H1 (cell line): ENCODE data around the gene ATPAF1. TPM values are rescaled to one million over a fixed set of nuclear protein-coding genes. Genes with fewer than 3 reads are reported as not detected.

Experiments
- CTCF ChIA-PET: fragments of 300-600 bp; sonication (Branson Sonifier 250); formaldehyde crosslinking; loops from one replicate; lab custom pipeline; 2021; ENCODE audit not compliant: partially characterized antibody; lab: Charles Lee
- POLR2A ChIA-PET: fragments of 300-600 bp; sonication (Branson Sonifier 250); formaldehyde crosslinking; loops from one replicate; lab custom pipeline; 2021; ENCODE audit warnings: inconsistent platforms; ENCODE audit not compliant: partially characterized antibody; lab: Charles Lee
- DNase-seq, 2 experiments: peaks; one replicate each; pipeline versions ENCODE4 v3.0.0 to v3.0.0-alpha.2; 2010 to 2022; ENCODE audit warnings: low spot score in 2 of 2, low read depth in 1 of 2, mixed read lengths in 1 of 2
- FAIRE-seq: peaks from 2 replicates; lab custom pipeline; 2011; peaks lifted over from hg19 to GRCh38; lab: Jason Lieb, UNC
- H2AFZ ChIP-seq: 2 replicates; pipeline ENCODE4 v1.8.1; 2012; ENCODE audit warnings: low read length, inconsistent platforms
- H2AK5ac ChIP-seq: 2 replicates; pipeline ENCODE4 v1.6.1; 2013; ENCODE audit warnings: low read depth, low read length
- H2BK120ac ChIP-seq: replicated peaks from 2 replicates; pipeline ENCODE3; 2013; ENCODE audit warnings: low read depth, low read length, inconsistent platforms
- H2BK12ac ChIP-seq: 2 replicates; pipeline ENCODE4 v1.6.1; 2013; ENCODE audit warnings: low read depth, low read length
- H2BK15ac ChIP-seq: 2 replicates; pipeline ENCODE4 v1.6.1; 2013; ENCODE audit warnings: low read length
- H2BK20ac ChIP-seq: 2 replicates; pipeline ENCODE4 v1.6.1; 2013; ENCODE audit warnings: low read length
- H2BK5ac ChIP-seq: 2 replicates; pipeline ENCODE4 v1.6.1; 2013; ENCODE audit warnings: low read depth, low read length
- H3K14ac ChIP-seq: 2 replicates; pipeline ENCODE4 v1.6.1; 2013; ENCODE audit warnings: inconsistent platforms; ENCODE audit not compliant: insufficient read length
- H3K18ac ChIP-seq: 2 replicates; pipeline ENCODE4 v1.6.1; 2013; ENCODE audit warnings: low read length; ENCODE audit errors: extremely low read depth
- H3K23ac ChIP-seq: 2 replicates; pipeline ENCODE4 v1.6.1; 2013; ENCODE audit warnings: inconsistent platforms; ENCODE audit not compliant: insufficient read length
- H3K23me2 ChIP-seq: 2 replicates; pipeline ENCODE4 v1.6.1; 2013; ENCODE audit warnings: low read depth, low read length
- H3K27ac ChIP-seq: 2 replicates; pipeline ENCODE4 v1.6.1; 2011; ENCODE audit warnings: low read depth, low read length, inconsistent platforms
- H3K27me3 ChIP-seq, 4 experiments: replicated peaks in 1 of 4; 1 replicate in 1 of 4; 2 replicates in 3 of 4; pipeline versions ENCODE4 v1.6.1 to v1.8.1; 2011 to 2013; ENCODE audit warnings: low read length in 3 of 4, mild to moderate bottlenecking in 3 of 4, inconsistent platforms in 2 of 4, mixed read lengths in 2 of 4, moderate library complexity in 1 of 4; ENCODE audit not compliant: control insufficient read depth in 3 of 4, insufficient read depth in 3 of 4; ENCODE audit errors: extremely low read depth in 1 of 4
- H3K36me3 ChIP-seq, 4 experiments: 2 replicates each; pipeline versions ENCODE4 v1.6.1 to v1.8.1; 2011 to 2013; ENCODE audit warnings: mild to moderate bottlenecking in 4 of 4, low read length in 3 of 4, moderate library complexity in 2 of 4, control low read depth in 1 of 4, inconsistent platforms in 1 of 4; ENCODE audit not compliant: insufficient read depth in 4 of 4, control insufficient read depth in 2 of 4
- H3K4ac ChIP-seq: replicated peaks from 2 replicates; pipeline ENCODE3; 2013; ENCODE audit warnings: low read length, low read depth, mixed read lengths, inconsistent platforms; ENCODE audit not compliant: insufficient read length
- H3K4me1 ChIP-seq, 4 experiments: replicated peaks in 1 of 4; 1 replicate in 1 of 4; 2 replicates in 3 of 4; pipeline versions ENCODE4 v1.6.1 to v1.8.1; 2011 to 2013; ENCODE audit warnings: low read length in 3 of 4, inconsistent platforms in 2 of 4, mixed read lengths in 1 of 4; ENCODE audit not compliant: insufficient read depth in 4 of 4, control insufficient read depth in 3 of 4
- H3K4me2 ChIP-seq, 2 experiments: 2 replicates each; pipeline versions ENCODE4 v1.6.1 to v1.8.1; 2011 to 2013; ENCODE audit warnings: low read depth in 2 of 2, low read length in 2 of 2, control low read depth in 1 of 2, inconsistent platforms in 1 of 2, mild to moderate bottlenecking in 1 of 2; ENCODE audit not compliant: insufficient read depth in 1 of 2
- H3K4me3 ChIP-seq, 4 experiments: fragments of 200-600, 300-600 bp in 1 of 4; sonication (generic), shearing (Covaris generic), sonication (Bioruptor Twin) in 1 of 4; 2 replicates each; pipeline versions ENCODE4 v1.5.1 to v1.8.1; 2011 to 2016; ENCODE audit warnings: low read length in 4 of 4, low read depth in 3 of 4, control low read depth in 2 of 4, inconsistent platforms in 2 of 4, mild to moderate bottlenecking in 2 of 4, mixed read lengths in 1 of 4, moderate library complexity in 1 of 4; ENCODE audit not compliant: insufficient read depth in 2 of 4; ENCODE audit errors: extremely low read depth in 1 of 4
- H3K56ac ChIP-seq: replicated peaks from 2 replicates; pipeline ENCODE3; 2013; ENCODE audit warnings: low read depth, mild to moderate bottlenecking, mixed read lengths, low read length, inconsistent platforms; ENCODE audit not compliant: insufficient read length
- H3K79me1 ChIP-seq: 2 replicates; pipeline ENCODE4 v1.6.1; 2013; ENCODE audit warnings: low read depth, low read length, control low read depth
- H3K79me2 ChIP-seq, 2 experiments: 2 replicates each; pipeline versions ENCODE4 v1.6.1 to v1.8.1; 2012 to 2013; ENCODE audit warnings: low read length in 2 of 2, mild to moderate bottlenecking in 2 of 2, inconsistent platforms in 1 of 2; ENCODE audit not compliant: insufficient read depth in 2 of 2, control insufficient read depth in 1 of 2
- H3K9ac ChIP-seq, 4 experiments: replicated peaks in 1 of 4; 1 replicate in 1 of 4; 2 replicates in 3 of 4; pipeline versions ENCODE4 v1.6.1 to v1.8.1; 2011 to 2013; ENCODE audit warnings: low read depth in 3 of 4, low read length in 3 of 4, control low read depth in 2 of 4, mild to moderate bottlenecking in 2 of 4, moderate library complexity in 2 of 4, inconsistent platforms in 1 of 4; ENCODE audit errors: extremely low read depth in 1 of 4
- H3K9me3 ChIP-seq, 2 experiments: 2 replicates each; pipeline versions ENCODE4 v1.6.1 to v1.8.1; 2012 to 2013; ENCODE audit warnings: mild to moderate bottlenecking in 2 of 2, moderate library complexity in 2 of 2, control low read depth in 1 of 2, inconsistent platforms in 1 of 2, low read depth in 1 of 2, low read length in 1 of 2, mixed read lengths in 1 of 2; ENCODE audit not compliant: insufficient read depth in 2 of 2
- H4K20me1 ChIP-seq, 2 experiments: replicated peaks in 1 of 2; 2 replicates each; pipeline versions ENCODE3 to v1.8.1; 2011 to 2013; ENCODE audit warnings: inconsistent platforms in 2 of 2, low read length in 2 of 2, mild to moderate bottlenecking in 1 of 2; ENCODE audit not compliant: insufficient read depth in 2 of 2, control insufficient read depth in 1 of 2
- H4K5ac ChIP-seq: 2 replicates; pipeline ENCODE4 v1.6.1; 2013; ENCODE audit warnings: low read length, low read depth, mixed read lengths, inconsistent platforms; ENCODE audit not compliant: insufficient read length
- H4K8ac ChIP-seq: 2 replicates; pipeline ENCODE4 v1.8.0; 2013; ENCODE audit warnings: mild to moderate bottlenecking, moderate library complexity, low read length, inconsistent platforms; ENCODE audit not compliant: insufficient read depth; ENCODE audit errors: extremely low read depth
- H4K91ac ChIP-seq: replicated peaks from 2 replicates; pipeline ENCODE3; 2013; ENCODE audit warnings: low read length, mixed read lengths, inconsistent platforms; ENCODE audit not compliant: insufficient read length
- JUN ChIP-seq: IDR thresholded peaks from 2 replicates; pipeline ENCODE4 v1.6.1; 2011; ENCODE audit warnings: low read depth, mild to moderate bottlenecking, improper control_type of control experiment, low read length
- RBBP5 ChIP-seq: IDR thresholded peaks from 2 replicates; pipeline ENCODE4 v1.7.1; 2012; ENCODE audit warnings: low read depth, mild to moderate bottlenecking, inconsistent platforms, low read length, moderate library complexity, borderline replicate concordance
- RNF2 ChIP-seq: fragments of 200-900, 300-1000 bp; sonication (generic); IDR thresholded peaks from 2 replicates; pipeline ENCODE4 v1.7.1; 2016; ENCODE audit warnings: borderline replicate concordance, low read depth, mild to moderate bottlenecking, antibody characterized with exemption, low read length; ENCODE audit not compliant: poor library complexity, severe bottlenecking; ENCODE audit errors: missing control alignments
- SIN3A ChIP-seq, 2 experiments: IDR thresholded peaks in 1 of 2; conservative IDR thresholded peaks in 1 of 2; 2 replicates each; pipeline ENCODE4 v1.6.1; 2011 to 2012; ENCODE audit warnings: low read length in 2 of 2, improper control_type of control experiment in 1 of 2, low read depth in 1 of 2, mild to moderate bottlenecking in 1 of 2
- SIRT6 ChIP-seq: IDR thresholded peaks from one replicate; pipeline ENCODE4 v1.7.1; 2012; ENCODE audit warnings: low read length, inconsistent platforms
- WGBS, 2 experiments: shearing (Covaris generic) in 1 of 2; methylation state at CpG; one replicate each; pipeline versions ENCODE4 v1.1.6 to v1.1.7; 2013 to 2015; ENCODE audit warnings: low lambda C conversion rate in 2 of 2, mixed read lengths in 2 of 2, inconsistent platforms in 1 of 2, low coverage in 1 of 2, missing lambda C conversion rate in 1 of 2; ENCODE audit not compliant: insufficient replicate concordance in 2 of 2, insufficient coverage in 1 of 2, insufficient read length in 1 of 2; ENCODE audit errors: extremely low coverage in 1 of 2, missing lambda C conversion rate in 1 of 2; 5-methylcytosine and 5-hydroxymethylcytosine counted together
- polyA plus RNA-seq, 7 experiments: library from polyadenylated mRNA; depleted of rRNA in 3 of 7; stranded (reverse) in 5 of 7; unstranded in 2 of 7; fragments of >200 nt in 5 of 7; fragments of 200-250 nt in 2 of 7; gene quantifications; 1 replicate in 5 of 7; 2 replicates in 1 of 7; 4 replicates in 1 of 7; pipeline versions ENCODE4 v1.2.1 to v1.2.3, GENCODE V29; 2011 to 2013; ENCODE audit warnings: missing spikeins in 2 of 7, mixed read lengths in 2 of 7
- total RNA-seq: library from RNA; stranded (reverse); fragmentation: NEBNext Ultra II Directional; extraction: Animal tissue kit (Norgen Biotek cat#: 25700); gene quantifications from 2 replicates; pipeline ENCODE4 v1.2.1, GENCODE V29; 2021

ATPAF1 gene
- total and polyA plus RNA-seq, 2 of the 8 experiments (the other 6 are each of a cell fraction or from before 2014, with no cell fraction given): 46.7 to 55.9 TPM

- ChIA-PET POLR2A (interaction anchor here (1.0 kb wide), 1 partner anchor 9 kb away, joined by 4 read pairs; no protein-coding TSS in a partner anchor), CTCF (interaction anchor here (0.6 to 8.2 kb wide), 6 partner anchors 18 to 228 kb away, joined by 3 to 52 read pairs (median 3); partner anchors contain the start of gene MKNK1)
- Histone ChIP-seq H2AFZ (no peak overlapping the region), H3K4ac (no peak overlapping the region), H3K23ac (no peak overlapping the region), H3K9me3 (no peaks in the 10 kb centered on the region), H3K4me3 (no peak overlapping the region), H3K4me1 (peaks cover 0 to 3% (median under 1%) of the 10 kb centered on the region in 4 experiments; a peak in 2 of 7 replicates), H2BK5ac (no peak overlapping the region), H3K23me2 (no peaks in the 10 kb centered on the region), H3K14ac (no peak overlapping the region), H4K5ac (no peak overlapping the region), H4K91ac (no peak overlapping the region), H3K18ac (no peak overlapping the region), H2BK120ac (no peak overlapping the region), H3K56ac (no peak overlapping the region), H4K20me1 (no peaks in the 10 kb centered on the region), H2AK5ac (no peak overlapping the region), H3K4me2 (no peak overlapping the region), H3K9ac (no peak overlapping the region), H3K27me3 (no peaks in the 10 kb centered on the region), H3K79me2 (no peaks in the 10 kb centered on the region), H3K79me1 (no peaks in the 10 kb centered on the region), H2BK15ac (no peak overlapping the region), H3K36me3 (peaks cover 0 to 1% (median 0%) of the 10 kb centered on the region in 4 experiments; a peak in 2 of 8 replicates), H2BK20ac (no peak overlapping the region), H3K27ac (no peak overlapping the region), H2BK12ac (no peak overlapping the region), H4K8ac (no peak overlapping the region)
- TF ChIP-seq SIRT6 (no peak), RNF2 (no peak), JUN (no peak), SIN3A (conservative IDR thresholded peaks at IDR 0.05 in 1 of 2, IDR thresholded peaks at IDR 0.05 in 1 of 2; ENCODE audit: low read depth in 1 of 2, low read length in 2 of 2) (no peak), RBBP5 (no peak)
- 92% methylated on average over 12 of the region's 12 CpGs; no CpG with 5 or more reads in 1 of the 2 experiments for WGBS, 2 experiments
- no peak for DNase-seq
- FAIRE-seq: no peak
These were observed 82.7 kb downstream of the ATPAF1 start for GRCh38 chr1:46585312-46585938.
